B cell (primary cell): ENCODE data around the gene PRPS2.

Experiments
- CTCF ChIP-seq: fragments of 200-600 bp; IDR thresholded peaks from one replicate; pipeline ENCODE4 v1.8.0; 2022; ENCODE audit warnings: antibody characterized with exemption, mild to moderate bottlenecking
- EZH2 ChIP-seq: IDR thresholded peaks from 2 replicates; pipeline ENCODE4 v1.6.1; 2012; ENCODE audit warnings: borderline replicate concordance, low read depth, mild to moderate bottlenecking, moderate library complexity, low read length; ENCODE audit not compliant: insufficient read depth, poor library complexity, severe bottlenecking

- no peak for TF ChIP-seq CTCF
- TF ChIP-seq EZH2, result no peak
Measured at GRCh38 chrX:12791257-12792228, at the start of gene PRPS2.
